Mucosa of descending colon (tissue), 3 donors: ENCODE data around the gene CRACR2B. TPM values are rescaled to one million over a fixed set of nuclear protein-coding genes. Genes with fewer than 3 reads are reported as not detected.
A peak's percentile ranks its signal among the peaks of the same experiment; 100 is the strongest.

ENCODE experiments used
- ATAC-seq: fragments of 200-7000 bp; cut with Tn5 transposase; one replicate; pipeline ENCODE4 v1.9.1; 2020; ENCODE audit warnings: mild to moderate bottlenecking, moderate library complexity
- DNase-seq, 3 donors: peaks; one replicate each; pipeline ENCODE4 v3.0.0-alpha.2; 2020
- H3K36me3 ChIP-seq: fragments of 200-600 bp; one replicate; pipeline ENCODE4 v1.8.0; 2021; ENCODE audit warnings: low read depth, mild to moderate bottlenecking
- H3K4me1 ChIP-seq: fragments of 200-600 bp; one replicate; pipeline ENCODE4 v1.8.0; 2021; ENCODE audit warnings: low read depth, mild to moderate bottlenecking
- H3K4me3 ChIP-seq: fragments of 200-600 bp; one replicate; pipeline ENCODE4 v1.8.0; 2021; ENCODE audit warnings: mild to moderate bottlenecking
- H3K9me3 ChIP-seq: fragments of 200-600 bp; one replicate; pipeline ENCODE4 v1.8.0; 2021; ENCODE audit warnings: mild to moderate bottlenecking
- CTCF ChIP-seq: fragments of 200-600 bp; IDR thresholded peaks from one replicate; pipeline ENCODE4 v1.8.0; 2022; ENCODE audit warnings: antibody characterized with exemption, mild to moderate bottlenecking
- intact Hi-C, 2 donors: fragments of 100-400 bp; cut with DNase I in 1 of 2; cut with micrococcal nuclease in 1 of 2; formaldehyde crosslinking; loops; one replicate each; pipeline versions ENCODE4 v1.11.0 to v1.11.1; 2022; cut with DNase I, micrococcal nuclease
- total RNA-seq, 3 donors: library from RNA; stranded (reverse); fragmentation: NEBNext Ultra II Directional in 2 of 3; extraction: Animal tissue kit (Norgen Biotek cat#: 25700) in 2 of 3; gene quantifications; one replicate each; pipeline versions ENCODE4 v1.2.1 to v1.2.4, GENCODE V29; 2021 to 2023
- donor health status: DM: no; HTN: no; CAD: no; lungs with moderate emphysema.
- donor health status: DM: no; HTN: no; CAD: no.
- donor health status: DM: no; HTN: yes; CAD: no.

Gene CRACR2B
- total RNA-seq, 3 donors from 2014 or later = 43.5 to 137 (median 129) TPM

DNA sequence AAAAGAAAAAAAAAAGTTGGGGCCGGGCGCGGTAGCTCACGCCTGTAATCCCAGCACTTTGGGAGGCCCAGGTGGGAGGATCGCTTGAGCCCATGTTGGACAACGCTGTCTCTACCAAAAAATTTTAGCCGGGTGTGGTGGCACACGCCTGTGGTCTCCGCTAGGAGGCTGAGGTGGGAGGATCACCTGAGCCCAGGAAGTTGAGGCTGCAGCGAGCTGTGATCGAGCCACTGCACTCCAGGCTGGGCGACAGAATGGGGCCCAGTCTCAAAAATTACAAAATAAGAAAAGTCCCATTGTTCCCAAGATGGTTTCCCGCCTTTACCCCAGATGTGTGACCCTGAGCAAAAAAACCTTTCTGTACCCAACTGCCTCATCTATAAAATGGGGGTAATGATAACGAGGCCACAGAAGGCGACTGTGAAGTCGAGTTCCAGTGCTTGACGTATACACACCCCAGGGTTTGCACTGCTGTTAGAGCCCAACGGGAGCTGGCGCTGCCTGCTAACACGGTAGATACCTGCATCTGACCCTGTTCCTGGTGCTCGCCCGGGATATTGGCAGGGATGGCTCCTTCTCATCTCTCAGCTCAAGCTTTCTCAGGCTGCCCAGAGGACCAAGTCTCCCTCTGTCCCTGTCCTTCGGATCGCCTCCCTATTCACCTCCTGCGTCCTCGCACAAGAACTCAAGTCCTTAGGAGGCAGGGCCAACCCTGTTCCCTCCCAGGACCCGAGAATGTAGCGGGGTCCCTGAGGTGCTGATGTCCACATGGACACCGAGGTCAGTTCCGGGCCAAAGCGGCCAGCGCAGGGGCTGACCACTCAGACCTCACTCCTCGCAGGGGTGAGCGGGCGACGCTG lies 19.1 kb upstream of the CRACR2B start:
- peak in 1 of 3 donors; percentile 53 for DNase-seq

GRCh38 chr11:809287-810039 lies 18.3 kb upstream of the CRACR2B start, which contains the start of gene RPLP2:
Gene RPLP2, plus strand, starts transcription at chr11:809967. Its CDS starts 268 bp downstream, at chr11:810235.
- Histone ChIP-seq H3K4me1 (peaks cover 32% of the 10 kb centered on the region), H3K9me3 (no peaks in the 10 kb centered on the region), H3K36me3 (no peaks in the 10 kb centered on the region), H3K4me3 (peak within 1 kb of the TSS; percentile 78)
- intact Hi-C loops = no loop called here
- peak; percentile 88 for ATAC-seq
- DNase-seq = peak; percentile 98 to 99 (median 99)
- no peak for TF ChIP-seq CTCF

More for the DNA sequence above, 19.1 kb upstream of the CRACR2B start:
- Histone ChIP-seq H3K9me3 (no peaks in the 10 kb centered on the region), H3K4me3 (peak overlapping the region; percentile 78), H3K4me1 (peaks cover 40% of the 10 kb centered on the region), H3K36me3 (no peaks in the 10 kb centered on the region)
- ATAC-seq = peak; percentile 1
- no peak for TF ChIP-seq CTCF
- intact Hi-C loops = no loop called here

GRCh38 chr11:810040-810567 lies 17.6 kb upstream of the CRACR2B start:
- no peaks in the 10 kb centered on the region for H3K9me3 ChIP-seq
- DNase-seq (peak in 2 of 3 donors; percentile 43 to 72), ATAC-seq (peak; percentile 18)
- H3K36me3 ChIP-seq = no peaks in the 10 kb centered on the region
- H3K4me3 ChIP-seq = peak overlapping the region; percentile 78
- H3K4me1 ChIP-seq = peaks cover 28% of the 10 kb centered on the region
- no peak for TF ChIP-seq CTCF
- intact Hi-C loops = no loop called here

DNA sequence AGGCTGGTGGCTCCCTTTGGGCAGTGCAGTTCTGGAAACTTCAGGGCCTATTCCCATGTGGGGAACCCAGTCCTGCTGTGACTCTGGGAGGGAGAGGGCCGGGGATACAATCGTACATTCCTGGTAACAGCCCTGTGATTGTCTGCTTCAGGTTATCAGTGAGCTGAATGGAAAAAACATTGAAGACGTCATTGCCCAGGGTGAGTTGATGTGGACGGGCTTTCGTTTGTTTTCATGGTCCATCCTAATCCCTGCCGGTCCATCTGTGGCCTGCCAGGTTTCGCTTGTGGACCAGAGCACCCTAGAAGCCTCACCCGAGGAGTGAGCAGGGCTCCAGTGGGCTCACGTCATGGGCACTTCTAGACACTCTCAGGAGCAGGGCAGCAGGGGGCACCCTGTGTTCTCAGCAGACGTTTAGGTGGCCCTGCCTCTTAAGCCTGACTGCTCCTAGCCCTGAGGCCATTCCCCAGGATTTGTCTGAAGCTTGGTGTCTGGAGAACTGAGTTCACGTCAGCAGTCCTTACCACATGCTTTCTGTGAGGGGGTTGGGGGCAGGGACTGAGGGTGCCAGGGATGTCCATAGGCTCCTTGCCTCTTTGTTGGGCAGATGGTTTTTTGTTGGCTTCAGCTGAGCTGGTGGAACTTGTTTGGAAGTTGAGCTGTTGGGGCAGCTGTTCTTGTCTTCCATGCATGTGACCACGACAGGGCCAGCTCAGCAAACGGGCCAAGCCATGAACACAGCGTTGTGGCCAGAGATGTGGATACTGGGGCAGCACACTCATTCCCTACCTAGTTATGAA lies 16.1 kb upstream of the CRACR2B start:
- intact Hi-C loops = no loop called here
- no peak for TF ChIP-seq CTCF
- ATAC-seq (no peak), DNase-seq (peak in 1 of 3 donors; percentile 40)
- no peak overlapping the region for H3K4me3 ChIP-seq
- H3K9me3 ChIP-seq = no peaks in the 10 kb centered on the region
- H3K4me1 ChIP-seq = peaks cover 28% of the 10 kb centered on the region
- no peaks in the 10 kb centered on the region for H3K36me3 ChIP-seq

GRCh38 chr11:812390-812789 lies 15.3 kb upstream of the CRACR2B start:
- no peak for DNase-seq
- ATAC-seq = no peak
- Histone ChIP-seq H3K4me3 (no peak overlapping the region), H3K9me3 (no peaks in the 10 kb centered on the region), H3K4me1 (peaks cover 28% of the 10 kb centered on the region), H3K36me3 (no peaks in the 10 kb centered on the region)
- intact Hi-C loops = no loop called here
- no peak for TF ChIP-seq CTCF
